GM08714 (cell line): ENCODE measurements around the gene RPS2.
"Not testable (repeated sequence)": the region's sequence is repeated elsewhere in the genome, so short reads cannot be mapped to it uniquely, and the experiment has no call there.

Source experiments
- H3K4me3 ChIP-seq: fragments of 200-500 bp; sonication (Bioruptor generic); 2 replicates; pipeline ENCODE4 v1.5.1; 2014; ENCODE audit warnings: mild to moderate bottlenecking, low read length, inconsistent platforms
- ZNF274 ChIP-seq: IDR thresholded peaks from 2 replicates; pipeline ENCODE4 v1.6.1; 2012; ENCODE audit warnings: mild to moderate bottlenecking, low read depth, low read length

The RPS2 gene

GRCh38 chr16:1940273-1941161 lies 24.1 kb downstream of the RPS2 start:
- TF ChIP-seq ZNF274, result no peak
- no peak overlapping the region for H3K4me3 ChIP-seq

GRCh38 chr16:1939833-1940232 lies 24.8 kb downstream of the RPS2 start:
- H3K4me3 ChIP-seq, result not testable (repeated sequence)

GRCh38 chr16:1938910-1939309 lies 25.7 kb downstream of the RPS2 start:
- TF ChIP-seq ZNF274, result no peak
- H3K4me3 ChIP-seq, result no peak overlapping the region

GRCh38 chr16:1938316-1938715 lies 26.3 kb downstream of the RPS2 start:
- no peak for TF ChIP-seq ZNF274
- H3K4me3 ChIP-seq, result no peak overlapping the region

GRCh38 chr16:1936945-1937479 lies 27.6 kb downstream of the RPS2 start:
- no peak for TF ChIP-seq ZNF274
- no peak overlapping the region for H3K4me3 ChIP-seq

- no peak for TF ChIP-seq ZNF274
- H3K4me3 ChIP-seq, result no peak overlapping the region
Observed at GRCh38 chr16:1933097-1933661, 31.4 kb downstream of the RPS2 start.

- TF ChIP-seq ZNF274, result no peak
- no peak overlapping the region for H3K4me3 ChIP-seq
Observed at GRCh38 chr16:1932050-1933028, 32.3 kb downstream of the RPS2 start.

- TF ChIP-seq ZNF274, result no peak
- H3K4me3 ChIP-seq, result no peak overlapping the region
Observed at GRCh38 chr16:1930338-1930720, 34.3 kb downstream of the RPS2 start.

GRCh38 chr16:1929578-1930337 lies 34.9 kb downstream of the RPS2 start:
- H3K4me3 ChIP-seq, result peak overlapping the region; percentile 37; the same call in 1 of the 2 replicates
- no peak for TF ChIP-seq ZNF274

- H3K4me3 ChIP-seq, result peak overlapping the region; percentile 37; the same call in 1 of the 2 replicates
- TF ChIP-seq ZNF274, result no peak
Observed at GRCh38 chr16:1929105-1929504, 35.5 kb downstream of the RPS2 start.

- TF ChIP-seq ZNF274, result no peak
- no peak overlapping the region for H3K4me3 ChIP-seq
Observed at GRCh38 chr16:1926271-1926670, 38.4 kb downstream of the RPS2 start.

GRCh38 chr16:1924095-1924494 lies 40.5 kb downstream of the RPS2 start:
- TF ChIP-seq ZNF274, result no peak
- no peak overlapping the region for H3K4me3 ChIP-seq

GRCh38 chr16:1923299-1924034 lies 41.2 kb downstream of the RPS2 start:
- no peak for TF ChIP-seq ZNF274
- H3K4me3 ChIP-seq, result no peak overlapping the region
